Duodenal mucosa (tissue), 2 donors: ENCODE measurements around the gene MVB12B.

Source experiments
- H3K27ac ChIP-seq: one replicate; pipeline ENCODE4 v1.7.0; 2013; ENCODE audit warnings: low read depth, low read length
- H3K27me3 ChIP-seq, 2 donors: one replicate each; pipeline ENCODE4 v1.7.0; 2013; ENCODE audit warnings: low read length in 2 of 2, control low read depth in 1 of 2; ENCODE audit not compliant: insufficient read depth in 2 of 2, control insufficient read depth in 1 of 2
- H3K36me3 ChIP-seq, 2 donors: one replicate each; pipeline ENCODE4 v1.7.0; 2013; ENCODE audit warnings: low read length in 2 of 2, control low read depth in 1 of 2; ENCODE audit not compliant: insufficient read depth in 2 of 2, control insufficient read depth in 1 of 2
- H3K4me1 ChIP-seq, 2 donors: one replicate each; pipeline ENCODE4 v1.7.0; 2013; ENCODE audit warnings: low read length in 2 of 2, control low read depth in 1 of 2; ENCODE audit not compliant: insufficient read depth in 2 of 2, control insufficient read depth in 1 of 2
- H3K4me3 ChIP-seq, 2 donors: one replicate each; pipeline ENCODE4 v1.7.0; 2013; ENCODE audit warnings: low read length in 2 of 2, low read depth in 1 of 2
- H3K9ac ChIP-seq, 2 donors: one replicate each; pipeline ENCODE4 v1.7.0; 2013; ENCODE audit warnings: low read length in 2 of 2, low read depth in 1 of 2
- H3K9me3 ChIP-seq, 2 donors: one replicate each; pipeline ENCODE4 v1.7.0; 2013; ENCODE audit warnings: low read length in 2 of 2, control low read depth in 1 of 2; ENCODE audit not compliant: control insufficient read depth in 1 of 2

Gene MVB12B

GRCh38 chr9:126478216-126478981 lies 151.8 kb downstream of the MVB12B start:
- H3K27ac ChIP-seq = no peak overlapping the region
- peaks cover 0 to 4% of the 10 kb centered on the region in 2 donors for H3K36me3 ChIP-seq
- no peak overlapping the region for H3K4me3 ChIP-seq
- H3K9me3 ChIP-seq = no peaks in the 10 kb centered on the region
- no peak overlapping the region for H3K9ac ChIP-seq
- peaks cover 0 to 3% of the 10 kb centered on the region in 2 donors for H3K4me1 ChIP-seq
- H3K27me3 ChIP-seq = no peaks in the 10 kb centered on the region

- no peaks in the 10 kb centered on the region for H3K4me1 ChIP-seq
- no peak overlapping the region for H3K9ac ChIP-seq
- no peaks in the 10 kb centered on the region for H3K9me3 ChIP-seq
- no peaks in the 10 kb centered on the region for H3K27me3 ChIP-seq
- no peak overlapping the region for H3K4me3 ChIP-seq
- no peak overlapping the region for H3K27ac ChIP-seq
- peaks cover 0 to 4% of the 10 kb centered on the region in 2 donors for H3K36me3 ChIP-seq
Measured at GRCh38 chr9:126479515-126479914, 152.9 kb downstream of the MVB12B start.

- H3K27me3 ChIP-seq = no peaks in the 10 kb centered on the region
- peaks cover 0 to 4% of the 10 kb centered on the region in 2 donors for H3K36me3 ChIP-seq
Measured at GRCh38 chr9:126480813-126481212, 154.2 kb downstream of the MVB12B start.

GRCh38 chr9:126481862-126482261 lies 155.2 kb downstream of the MVB12B start:
- peaks cover 0 to 9% of the 10 kb centered on the region in 2 donors for H3K36me3 ChIP-seq
- no peak overlapping the region for H3K9ac ChIP-seq
- no peaks in the 10 kb centered on the region for H3K9me3 ChIP-seq
- no peak overlapping the region for H3K4me3 ChIP-seq
- H3K27ac ChIP-seq = no peak overlapping the region
- no peaks in the 10 kb centered on the region for H3K4me1 ChIP-seq
- no peaks in the 10 kb centered on the region for H3K27me3 ChIP-seq

More at GRCh38 chr9:126480813-126481212, 154.2 kb downstream of the MVB12B start:
- Histone ChIP-seq H3K27ac (no peak overlapping the region), H3K9ac (no peak overlapping the region), H3K4me3 (no peak overlapping the region), H3K4me1 (no peaks in the 10 kb centered on the region), H3K9me3 (no peaks in the 10 kb centered on the region)

GRCh38 chr9:126482361-126483044 lies 155.9 kb downstream of the MVB12B start:
- Histone ChIP-seq H3K9ac (no peak overlapping the region), H3K4me3 (no peak overlapping the region), H3K27me3 (no peaks in the 10 kb centered on the region), H3K36me3 (peaks cover 0 to 9% of the 10 kb centered on the region in 2 donors), H3K4me1 (no peaks in the 10 kb centered on the region), H3K27ac (no peak overlapping the region), H3K9me3 (no peaks in the 10 kb centered on the region)

GRCh38 chr9:126483468-126484073 lies 156.9 kb downstream of the MVB12B start:
- Histone ChIP-seq H3K9ac (no peak overlapping the region), H3K27ac (no peak overlapping the region), H3K4me1 (no peaks in the 10 kb centered on the region), H3K4me3 (no peak overlapping the region), H3K27me3 (no peaks in the 10 kb centered on the region), H3K9me3 (no peaks in the 10 kb centered on the region), H3K36me3 (peaks cover 0 to 9% of the 10 kb centered on the region in 2 donors)

GRCh38 chr9:126485662-126486061 lies 159.0 kb downstream of the MVB12B start:
- H3K27ac ChIP-seq = no peak overlapping the region
- H3K9me3 ChIP-seq = no peaks in the 10 kb centered on the region
- no peaks in the 10 kb centered on the region for H3K27me3 ChIP-seq
- no peak overlapping the region for H3K4me3 ChIP-seq
- peaks cover 0 to 5% of the 10 kb centered on the region in 2 donors for H3K36me3 ChIP-seq
- no peaks in the 10 kb centered on the region for H3K4me1 ChIP-seq
- no peak overlapping the region for H3K9ac ChIP-seq

GRCh38 chr9:126486276-126486675 lies 159.6 kb downstream of the MVB12B start:
- H3K36me3 ChIP-seq = peaks cover 0 to 5% of the 10 kb centered on the region in 2 donors
- no peak overlapping the region for H3K27ac ChIP-seq
- H3K27me3 ChIP-seq = no peaks in the 10 kb centered on the region

GRCh38 chr9:126487856-126488255 lies 161.2 kb downstream of the MVB12B start:
- H3K9me3 ChIP-seq = no peaks in the 10 kb centered on the region
- no peak overlapping the region for H3K4me3 ChIP-seq
- peaks cover 0 to 5% of the 10 kb centered on the region in 2 donors for H3K36me3 ChIP-seq
- H3K9ac ChIP-seq = no peak overlapping the region
- no peaks in the 10 kb centered on the region for H3K4me1 ChIP-seq
- no peak overlapping the region for H3K27ac ChIP-seq
- no peaks in the 10 kb centered on the region for H3K27me3 ChIP-seq

More at GRCh38 chr9:126486276-126486675, 159.6 kb downstream of the MVB12B start:
- Histone ChIP-seq H3K4me1 (no peaks in the 10 kb centered on the region), H3K9ac (no peak overlapping the region), H3K4me3 (no peak overlapping the region), H3K9me3 (no peaks in the 10 kb centered on the region)

- Histone ChIP-seq H3K9me3 (no peaks in the 10 kb centered on the region), H3K9ac (no peak overlapping the region), H3K4me3 (no peak overlapping the region), H3K36me3 (peaks cover 0 to 5% of the 10 kb centered on the region in 2 donors), H3K27me3 (no peaks in the 10 kb centered on the region), H3K4me1 (no peaks in the 10 kb centered on the region), H3K27ac (no peak overlapping the region)
Measured at GRCh38 chr9:126488310-126488709, 161.7 kb downstream of the MVB12B start.
